Stimulated activated CD4-positive, alpha-beta T cell treated with anti-CD3 and anti-CD28 coated beads, Interleukin-12 subunit alpha, Interleukin-12 subunit beta, amount 100 ng/mL, for 4 hours (primary cell): ENCODE data around the gene RPS3.
A peak's percentile ranks its signal among the peaks of the same experiment; 100 is the strongest.

Source experiments
- DNase-seq: peaks from one replicate; pipeline ENCODE4 v3.0.0-alpha.2; 2020

The RPS3 gene

GRCh38 chr11:75421035-75421602 lies 21.8 kb downstream of the RPS3 start:
- DNase-seq, result no peak

- DNase-seq, result no peak
These were observed 22.6 kb downstream of the RPS3 start for GRCh38 chr11:75421902-75422247.

GRCh38 chr11:75422248-75423231 lies 23.2 kb downstream of the RPS3 start:
- no peak for DNase-seq

- DNase-seq, result no peak
These were observed 24.4 kb downstream of the RPS3 start for GRCh38 chr11:75423721-75424120.

GRCh38 chr11:75424396-75424795 lies 25.1 kb downstream of the RPS3 start:
- no peak for DNase-seq

- DNase-seq, result no peak
These were observed 26.1 kb downstream of the RPS3 start for GRCh38 chr11:75425422-75425821.

GRCh38 chr11:75426720-75427086 lies 27.4 kb downstream of the RPS3 start:
- DNase-seq, result no peak

- no peak for DNase-seq
These were observed 27.9 kb downstream of the RPS3 start for GRCh38 chr11:75427181-75427580.

GRCh38 chr11:75428281-75428724 lies 29.0 kb downstream of the RPS3 start:
- DNase-seq, result peak; percentile 61

GRCh38 chr11:75428989-75429640 lies 29.8 kb downstream of the RPS3 start:
- DNase-seq, result no peak

- DNase-seq, result no peak
These were observed 30.3 kb downstream of the RPS3 start for GRCh38 chr11:75429641-75429901.

- DNase-seq, result peak; percentile 52
These were observed 30.8 kb downstream of the RPS3 start for GRCh38 chr11:75429902-75430713.

- DNase-seq, result no peak
These were observed 31.6 kb downstream of the RPS3 start for GRCh38 chr11:75430714-75431532.

- DNase-seq, result no peak
These were observed 32.5 kb downstream of the RPS3 start for GRCh38 chr11:75431533-75432525.

GRCh38 chr11:75432911-75433321 lies 33.6 kb downstream of the RPS3 start, which contains the start of gene KLHL35:
Gene KLHL35 (minus strand): TSS chr11:75433203. CDS start chr11:75430629, 2,574 bp downstream.
- no peak for DNase-seq

- no peak for DNase-seq
These were observed 34.1 kb downstream of the RPS3 start for GRCh38 chr11:75433443-75433842.

- no peak for DNase-seq
These were observed 34.7 kb downstream of the RPS3 start for GRCh38 chr11:75434051-75434450.

- DNase-seq, result no peak
These were observed 35.7 kb downstream of the RPS3 start for GRCh38 chr11:75434886-75435570.

- no peak for DNase-seq
These were observed 36.2 kb downstream of the RPS3 start for GRCh38 chr11:75435571-75435925.

- no peak for DNase-seq
These were observed 37.5 kb downstream of the RPS3 start for GRCh38 chr11:75436806-75437205.
